Muscle layer of colon (tissue), 2 donors: ENCODE measurements around the gene LRATD1.
"Not testable (repeated sequence)": the region's sequence is repeated elsewhere in the genome, so short reads cannot be mapped to it uniquely, and the experiment has no call there.

ENCODE experiments used
- H3K27ac ChIP-seq: one replicate; pipeline ENCODE4 v1.7.0; 2013; ENCODE audit warnings: low read depth, mild to moderate bottlenecking, low read length, moderate library complexity
- H3K27me3 ChIP-seq, 2 donors: one replicate each; pipeline ENCODE4 v1.7.0; 2013; ENCODE audit warnings: low read length in 2 of 2, mild to moderate bottlenecking in 2 of 2; ENCODE audit not compliant: insufficient read depth in 2 of 2, control insufficient read depth in 1 of 2
- H3K36me3 ChIP-seq: one replicate; pipeline ENCODE4 v1.7.0; 2013; ENCODE audit warnings: mild to moderate bottlenecking, low read length; ENCODE audit not compliant: insufficient read depth
- H3K4me1 ChIP-seq: one replicate; pipeline ENCODE4 v1.7.0; 2013; ENCODE audit warnings: mild to moderate bottlenecking, low read length; ENCODE audit not compliant: insufficient read depth
- H3K4me3 ChIP-seq, 2 donors: one replicate each; pipeline ENCODE4 v1.7.0; 2013; ENCODE audit warnings: low read length in 2 of 2, low read depth in 1 of 2, mild to moderate bottlenecking in 1 of 2, moderate library complexity in 1 of 2
- H3K9ac ChIP-seq: one replicate; pipeline ENCODE4 v1.7.0; 2013; ENCODE audit warnings: low read length
- H3K9me3 ChIP-seq: one replicate; pipeline ENCODE4 v1.7.0; 2013; ENCODE audit warnings: mild to moderate bottlenecking, low read length
- donor health status: abdominal sarcoma.
- donor health status: Adenocarcinoma of cecum.

The LRATD1 gene

DNA sequence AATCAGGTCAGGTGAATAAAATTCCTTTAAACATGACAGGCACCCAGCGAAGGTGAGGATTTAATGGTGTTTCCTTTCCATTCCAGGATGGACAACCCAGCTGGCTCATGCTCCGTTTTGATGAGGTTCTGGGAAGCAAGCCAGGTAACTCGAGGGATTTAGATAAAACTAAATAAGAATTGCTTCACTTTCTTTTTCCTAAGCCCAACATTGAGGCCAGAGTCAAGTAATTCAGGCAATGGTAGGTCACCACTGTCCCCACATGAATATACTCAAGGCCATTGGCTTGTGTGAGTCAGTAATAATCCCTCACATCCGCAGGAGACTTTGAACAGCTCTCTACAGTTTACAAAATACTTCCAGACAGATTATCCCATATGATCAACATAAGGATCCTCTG is 16.2 kb upstream of the LRATD1 start:
- Histone ChIP-seq H3K36me3 (no peaks in the 10 kb centered on the region), H3K27me3 (no peaks in the 10 kb centered on the region), H3K9ac (no peak overlapping the region), H3K4me1 (no peaks in the 10 kb centered on the region), H3K4me3 (no peak overlapping the region), H3K27ac (no peak overlapping the region), H3K9me3 (no peaks in the 10 kb centered on the region)

DNA sequence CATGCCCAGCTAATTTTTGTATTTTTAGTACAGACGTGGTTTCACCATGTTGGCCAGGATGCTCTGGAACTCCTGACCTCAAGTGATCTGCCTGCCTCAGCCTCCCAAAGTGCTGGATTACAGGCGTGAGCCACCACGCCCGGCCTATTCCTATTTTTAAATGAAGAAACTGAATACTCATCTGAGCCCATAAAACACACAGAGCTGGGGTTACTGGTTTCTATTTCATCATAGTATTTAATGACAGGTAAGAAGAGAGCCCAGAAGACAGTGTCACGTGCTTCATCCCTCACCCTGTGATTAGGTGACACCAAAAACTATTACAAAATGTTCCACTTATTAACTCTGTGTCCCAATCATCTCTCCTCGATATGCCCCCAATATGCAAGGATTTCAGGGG is 15.6 kb upstream of the LRATD1 start:
- Histone ChIP-seq H3K9me3 (no peaks in the 10 kb centered on the region), H3K27me3 (no peaks in the 10 kb centered on the region), H3K4me1 (no peaks in the 10 kb centered on the region), H3K4me3 (no peak overlapping the region), H3K9ac (no peak overlapping the region), H3K27ac (no peak overlapping the region), H3K36me3 (no peaks in the 10 kb centered on the region)

DNA sequence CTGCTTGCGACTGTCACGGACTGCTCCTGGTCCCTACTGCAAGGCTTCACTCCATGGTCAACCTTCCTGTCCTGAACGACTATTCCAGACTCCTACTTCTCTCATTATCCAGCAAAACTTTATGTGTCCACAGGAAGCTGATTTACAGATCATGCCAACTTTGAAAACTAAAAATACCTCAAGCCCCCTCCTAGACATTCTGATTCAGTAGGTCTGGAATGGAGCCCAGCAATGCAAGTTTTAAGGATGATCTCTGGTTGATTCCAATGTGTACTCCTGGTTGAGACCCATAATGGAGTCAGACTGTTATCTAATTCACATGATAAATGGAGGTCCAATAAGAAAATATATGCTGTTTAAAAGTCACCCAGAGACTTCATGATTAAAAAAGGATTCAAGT is 13.1 kb upstream of the LRATD1 start:
- Histone ChIP-seq H3K4me3 (no peak overlapping the region), H3K36me3 (no peaks in the 10 kb centered on the region), H3K9ac (no peak overlapping the region), H3K9me3 (no peaks in the 10 kb centered on the region), H3K27ac (no peak overlapping the region), H3K27me3 (no peaks in the 10 kb centered on the region), H3K4me1 (no peaks in the 10 kb centered on the region)

DNA sequence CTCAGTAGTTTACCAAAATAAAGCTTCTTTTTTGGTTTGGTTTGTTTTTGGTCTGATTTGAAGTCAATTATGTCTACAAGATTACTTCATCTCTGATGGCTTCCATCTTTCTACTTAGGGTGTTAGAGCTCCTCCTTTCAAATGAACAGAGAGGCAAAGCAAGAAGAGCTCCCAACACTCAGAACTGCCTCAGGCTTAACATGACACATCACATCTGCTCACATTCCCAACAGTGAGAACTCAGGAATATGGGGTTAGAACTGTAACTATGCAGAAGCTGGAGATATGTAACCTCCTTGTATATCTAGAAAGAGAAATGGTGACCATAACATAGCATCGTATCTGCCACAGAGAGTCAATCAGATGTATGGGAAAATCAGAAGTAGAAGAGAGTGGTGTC is 11.4 kb upstream of the LRATD1 start:
- no peak overlapping the region for H3K9ac ChIP-seq
- no peaks in the 10 kb centered on the region for H3K4me1 ChIP-seq
- no peaks in the 10 kb centered on the region for H3K27me3 ChIP-seq
- H3K27ac ChIP-seq = no peak overlapping the region
- H3K9me3 ChIP-seq = no peaks in the 10 kb centered on the region
- H3K4me3 ChIP-seq = no peak overlapping the region
- no peaks in the 10 kb centered on the region for H3K36me3 ChIP-seq

DNA sequence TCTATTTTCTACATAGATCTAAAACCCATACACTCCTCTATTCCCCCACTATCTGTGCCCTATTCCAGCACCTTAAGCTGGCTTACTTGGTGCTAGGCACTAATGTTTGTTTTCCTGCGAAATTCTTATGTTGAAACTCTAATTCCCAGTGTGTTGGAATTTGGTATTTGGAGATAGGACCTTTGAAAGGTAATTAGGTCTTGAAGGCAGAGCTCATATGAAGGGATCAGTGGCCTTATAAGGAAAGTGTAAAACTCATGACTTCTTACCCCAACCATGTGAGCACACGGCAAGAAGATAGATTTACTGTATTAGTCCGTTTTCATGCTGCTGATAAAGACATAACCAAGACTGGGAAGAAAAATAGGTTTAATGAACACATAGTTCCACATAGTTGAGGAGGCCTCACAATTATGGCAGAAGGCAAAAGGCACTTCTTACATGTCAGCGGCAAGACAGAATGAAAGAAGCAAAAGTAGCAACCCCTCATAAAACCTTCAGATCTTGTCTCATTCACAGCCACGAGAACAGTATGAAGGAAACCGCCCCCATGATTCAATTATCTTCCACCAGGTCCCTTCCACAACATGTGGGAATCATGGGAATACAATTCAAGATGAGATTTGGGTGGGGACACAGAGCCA is 10.5 kb upstream of the LRATD1 start:
- Histone ChIP-seq H3K4me1 (no peaks in the 10 kb centered on the region), H3K4me3 (no peak overlapping the region)

DNA sequence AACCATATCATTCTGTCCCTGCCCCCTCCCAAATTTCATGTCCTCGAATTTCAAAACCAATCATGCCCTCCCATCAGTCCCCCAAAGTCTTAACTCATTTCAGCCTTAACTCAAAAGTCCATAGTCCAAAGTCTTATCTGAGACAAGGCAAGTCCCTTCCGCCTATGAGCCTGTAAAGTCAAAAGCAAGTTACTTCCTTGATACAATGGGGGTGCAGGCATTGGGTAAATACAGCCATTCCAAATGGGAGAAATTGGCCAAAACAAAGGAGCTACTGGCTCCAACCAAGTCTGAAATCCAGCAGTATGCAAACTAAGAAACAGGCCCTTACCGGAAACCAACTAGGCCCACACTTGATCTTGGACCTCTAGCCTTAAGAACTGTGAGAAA is 10.0 kb upstream of the LRATD1 start:
- H3K36me3 ChIP-seq, H3K9me3 ChIP-seq, H3K27ac ChIP-seq: not testable (repeated sequence)

More for the DNA sequence above, 10.5 kb upstream of the LRATD1 start:
- Histone ChIP-seq H3K27me3 (no peaks in the 10 kb centered on the region), H3K27ac (no peak overlapping the region), H3K9me3 (no peaks in the 10 kb centered on the region), H3K36me3 (no peaks in the 10 kb centered on the region), H3K9ac (no peak overlapping the region)

DNA sequence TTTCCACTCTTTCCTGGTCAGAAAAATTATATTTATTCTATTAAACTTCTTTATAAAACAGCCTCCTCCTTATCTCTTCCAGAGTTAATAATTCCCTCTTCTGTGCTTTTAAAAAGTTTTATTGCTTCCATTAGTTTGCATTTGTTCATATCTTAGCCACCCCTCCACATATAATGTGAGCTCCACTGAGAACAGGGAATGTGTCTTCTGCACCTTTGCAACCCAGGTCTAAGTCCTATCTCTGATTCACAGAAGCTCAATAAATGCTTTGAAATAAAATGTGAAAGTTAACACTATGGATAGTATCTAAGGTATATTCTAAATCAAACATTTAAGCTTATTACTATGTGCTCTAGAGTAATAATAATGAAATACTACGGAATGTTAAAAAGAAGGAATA is 9.3 kb upstream of the LRATD1 start:
- H3K27ac ChIP-seq = no peak overlapping the region
- no peaks in the 10 kb centered on the region for H3K27me3 ChIP-seq
- no peaks in the 10 kb centered on the region for H3K9me3 ChIP-seq
- H3K36me3 ChIP-seq = no peaks in the 10 kb centered on the region
- no peak overlapping the region for H3K4me3 ChIP-seq
- H3K9ac ChIP-seq = no peak overlapping the region
- H3K4me1 ChIP-seq = no peaks in the 10 kb centered on the region

More for the DNA sequence above, 10.0 kb upstream of the LRATD1 start:
- not testable (repeated sequence) for H3K4me1 ChIP-seq, H3K9ac ChIP-seq, H3K4me3 ChIP-seq, H3K27me3 ChIP-seq

DNA sequence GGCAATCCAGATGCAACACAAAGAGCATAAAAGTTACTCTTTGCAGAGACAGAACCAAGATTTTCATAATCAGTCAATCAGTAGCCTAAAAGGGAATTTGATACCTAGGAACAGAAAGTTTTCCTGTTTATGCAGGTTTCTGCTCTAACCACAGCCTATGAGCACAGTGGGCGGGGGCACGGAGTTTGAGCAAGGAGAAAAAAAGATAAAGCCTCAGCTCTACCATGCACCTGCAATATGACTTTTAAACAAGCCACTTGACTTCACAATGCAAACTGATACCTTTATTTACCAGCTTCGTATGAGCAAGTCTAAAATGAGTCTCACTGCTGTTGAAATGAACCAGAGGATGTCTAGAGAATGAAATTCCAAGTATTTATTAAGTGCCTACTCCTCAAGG is 5.6 kb upstream of the LRATD1 start:
- no peaks in the 10 kb centered on the region for H3K27me3 ChIP-seq
- no peaks in the 10 kb centered on the region for H3K9me3 ChIP-seq
- no peak overlapping the region for H3K4me3 ChIP-seq
- H3K4me1 ChIP-seq = no peaks in the 10 kb centered on the region
- no peak overlapping the region for H3K27ac ChIP-seq
- H3K36me3 ChIP-seq = no peaks in the 10 kb centered on the region
- no peak overlapping the region for H3K9ac ChIP-seq

DNA sequence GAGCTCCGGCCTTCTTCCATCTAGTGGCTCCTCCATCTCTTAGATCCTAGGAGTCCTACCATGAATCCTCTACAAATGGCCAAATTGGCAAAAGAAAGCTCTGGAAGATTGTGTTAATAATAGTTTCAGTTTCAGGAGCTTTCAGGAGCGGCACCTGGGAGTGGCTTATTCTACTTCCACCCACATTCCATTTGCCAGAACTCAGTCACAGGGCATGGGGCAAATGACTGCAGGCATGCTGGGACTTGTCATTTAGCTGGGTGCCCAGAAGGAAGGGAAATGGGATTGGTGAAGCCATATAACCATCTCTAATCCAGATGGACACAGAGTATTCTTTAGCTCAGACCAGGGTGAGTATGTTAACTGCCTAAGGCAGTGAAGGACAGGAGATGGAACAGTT is 3.6 kb upstream of the LRATD1 start:
- Histone ChIP-seq H3K4me1 (peaks cover 11% of the 10 kb centered on the region), H3K4me3 (no peak overlapping the region), H3K9me3 (no peaks in the 10 kb centered on the region), H3K9ac (no peak overlapping the region), H3K36me3 (no peaks in the 10 kb centered on the region), H3K27ac (no peak overlapping the region), H3K27me3 (peaks cover 0 to 14% of the 10 kb centered on the region in 2 donors)

DNA sequence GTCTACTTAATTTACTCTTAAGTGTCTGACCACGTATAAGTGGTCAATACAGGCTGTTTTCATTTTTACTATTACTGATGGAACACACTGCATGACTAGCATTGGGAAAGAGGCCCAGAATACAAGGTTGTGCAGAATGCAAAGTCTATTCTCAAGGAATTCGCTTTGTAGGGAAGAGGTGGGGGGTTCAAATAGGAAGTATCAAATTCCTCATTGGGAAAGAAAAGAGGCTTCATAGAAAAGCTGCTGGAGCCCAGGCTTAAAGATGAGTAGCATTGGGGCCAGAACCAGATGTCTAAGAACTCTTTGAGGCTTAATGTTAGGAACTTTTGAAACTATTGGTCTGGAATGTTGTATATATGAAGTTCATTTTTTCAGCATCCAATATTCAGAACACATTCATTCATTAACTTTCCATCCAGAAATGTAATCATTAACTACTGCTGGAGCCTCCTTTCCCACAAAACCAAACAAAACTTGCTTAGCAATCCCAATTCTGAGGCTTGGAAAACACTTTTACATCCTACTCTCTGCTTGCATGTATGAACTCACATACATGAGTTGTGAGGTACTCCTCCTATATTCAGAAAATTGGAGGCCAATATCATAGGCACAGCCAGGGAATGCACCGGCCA is 994 bp upstream of the LRATD1 start:
- Histone ChIP-seq H3K4me3 (peak overlapping the region; percentile 47 to 86), H3K36me3 (no peaks in the 10 kb centered on the region), H3K9ac (no peak overlapping the region), H3K27me3 (peaks cover 0 to 14% of the 10 kb centered on the region in 2 donors), H3K4me1 (peaks cover 20% of the 10 kb centered on the region), H3K27ac (no peak overlapping the region), H3K9me3 (no peaks in the 10 kb centered on the region)

DNA sequence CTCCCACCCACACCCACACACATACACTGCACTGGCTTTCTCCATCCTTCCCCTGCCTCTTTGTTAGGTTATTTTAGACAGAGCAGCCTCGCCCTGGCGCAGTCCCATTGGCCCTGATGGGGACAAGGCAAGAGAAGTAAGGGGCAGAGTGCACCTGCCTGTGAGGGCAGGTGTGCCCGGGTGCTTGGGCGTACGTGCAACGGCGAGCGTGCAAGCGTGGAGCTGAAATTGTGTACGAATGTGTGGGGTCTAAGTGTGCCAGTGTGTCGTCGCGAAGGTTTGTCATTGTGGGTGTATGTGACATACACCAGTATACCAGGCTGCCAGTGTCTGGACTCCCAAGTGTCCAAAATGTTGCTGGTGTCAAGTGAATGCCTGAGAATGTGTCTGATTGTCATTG is 544 bp downstream of the LRATD1 start:
- peaks cover 20% of the 10 kb centered on the region for H3K4me1 ChIP-seq

More for the DNA sequence above, 544 bp downstream of the LRATD1 start:
- H3K9me3 ChIP-seq = no peaks in the 10 kb centered on the region
- H3K4me3 ChIP-seq = peak overlapping the region; percentile 41 to 86
- H3K9ac ChIP-seq = no peak overlapping the region
- H3K27me3 ChIP-seq = peaks cover 0 to 14% of the 10 kb centered on the region in 2 donors
- H3K27ac ChIP-seq = no peak overlapping the region
- H3K36me3 ChIP-seq = no peaks in the 10 kb centered on the region
